B cell (primary cell): ENCODE measurements around the gene LCN1. TPM values are rescaled to one million over a fixed set of nuclear protein-coding genes. Genes with fewer than 3 reads are reported as not detected.

ENCODE experiments used
- ATAC-seq: fragments of 200-7000 bp; cut with Tn5 transposase; one replicate; pipeline ENCODE4 v1.10.0; 2021; ENCODE audit warnings: low read depth, mild to moderate bottlenecking, moderate number of reproducible peaks, moderate library complexity
- CTCF ChIA-PET: fragments of 350-600 bp; sonication (Branson Sonifier 250); formaldehyde crosslinking; loops from one replicate; lab custom pipeline; 2021; ENCODE audit warnings: antibody characterized with exemption, inconsistent platforms; lab: Charles Lee
- POLR2A ChIA-PET: fragments of 350-600 bp; sonication (Branson Sonifier 250); formaldehyde crosslinking; loops from one replicate; lab custom pipeline; 2021; ENCODE audit warnings: antibody characterized with exemption; lab: Charles Lee
- DNase-seq: peaks from one replicate; pipeline ENCODE4 v3.0.0; 2013
- H2AFZ ChIP-seq: 2 replicates; pipeline ENCODE4 v1.6.1; 2012; ENCODE audit warnings: mild to moderate bottlenecking, low read depth, low read length; ENCODE audit not compliant: insufficient read depth, poor library complexity, severe bottlenecking
- H3K27ac ChIP-seq, 2 donors: 1 replicate in 1 of 2; 2 replicates in 1 of 2; pipeline ENCODE4 v1.5.1; 2012 to 2013; ENCODE audit warnings: low read length in 2 of 2, mild to moderate bottlenecking in 2 of 2, moderate library complexity in 1 of 2
- H3K27me3 ChIP-seq, 4 experiments: fragments of 200-600 bp in 1 of 4; sonication (generic) in 1 of 4; replicated peaks in 1 of 4; 1 replicate in 2 of 4; 2 replicates in 2 of 4; pipeline versions ENCODE4 v1.6.1 to v1.7.0; 2013 to 2016; ENCODE audit warnings: low read length in 3 of 4, mild to moderate bottlenecking in 2 of 4, mixed read lengths in 1 of 4, moderate library complexity in 1 of 4; ENCODE audit not compliant: insufficient read depth in 4 of 4, control insufficient read depth in 3 of 4; ENCODE audit errors: control extremely low read depth in 1 of 4
- H3K36me3 ChIP-seq, 2 experiments: replicated peaks in 1 of 2; 1 replicate in 1 of 2; 2 replicates in 1 of 2; pipeline versions ENCODE4 v1.6.1 to v1.7.1; 2013; ENCODE audit warnings: low read length in 1 of 2; ENCODE audit not compliant: insufficient read depth in 2 of 2, control insufficient read depth in 1 of 2; ENCODE audit errors: control extremely low read depth in 1 of 2, extremely low read depth in 1 of 2
- H3K4me1 ChIP-seq, 2 donors: fragments of 200-600 bp in 1 of 2; sonication (generic) in 1 of 2; 1 replicate in 1 of 2; 2 replicates in 1 of 2; pipeline versions ENCODE4 v1.5.1 to v1.6.1; 2013 to 2017; ENCODE audit warnings: low read length in 2 of 2; ENCODE audit not compliant: control insufficient read depth in 2 of 2, insufficient read depth in 2 of 2
- H3K4me2 ChIP-seq: replicated peaks from 2 replicates; pipeline ENCODE3; 2012; ENCODE audit warnings: mild to moderate bottlenecking, low read depth, low read length; ENCODE audit not compliant: poor library complexity, severe bottlenecking
- H3K4me3 ChIP-seq, 5 experiments: fragments of 200-600 bp in 1 of 5; sonication (generic) in 1 of 5; 1 replicate in 3 of 5; 2 replicates in 2 of 5; pipeline versions ENCODE4 v1.5.1 to v1.7.0; 2011 to 2016; ENCODE audit warnings: low read length in 4 of 5, mild to moderate bottlenecking in 4 of 5, low read depth in 2 of 5, control low read depth in 1 of 5, moderate library complexity in 1 of 5; ENCODE audit not compliant: insufficient read depth in 1 of 5; ENCODE audit errors: control extremely low read depth in 1 of 5, extremely low read depth in 1 of 5
- H3K79me2 ChIP-seq: fragments of 200-600 bp; sonication (generic); one replicate; pipeline ENCODE4 v1.6.0; 2016; ENCODE audit warnings: low read length; ENCODE audit not compliant: control insufficient read depth, insufficient read depth
- H3K9ac ChIP-seq: fragments of 200-600 bp; sonication (generic); 2 replicates; pipeline ENCODE4 v1.6.1; 2017; ENCODE audit warnings: mild to moderate bottlenecking, low read length, moderate library complexity
- H3K9me3 ChIP-seq, 3 donors: one replicate each; pipeline versions ENCODE4 v1.6.1 to v1.7.1; 2013; ENCODE audit warnings: low read length in 2 of 3; ENCODE audit not compliant: control insufficient read depth in 2 of 3, insufficient read depth in 1 of 3; ENCODE audit errors: control extremely low read depth in 1 of 3
- H4K20me1 ChIP-seq: 2 replicates; pipeline ENCODE4 v1.6.0; 2012; ENCODE audit warnings: mild to moderate bottlenecking, low read length; ENCODE audit not compliant: insufficient read depth, control insufficient read depth, poor library complexity, severe bottlenecking
- H3K27ac Mint-ChIP-seq: one replicate; pipeline ENCODE4 v1.8.0; 2021; ENCODE audit warnings: mixed read lengths
- H3K27me3 Mint-ChIP-seq: one replicate; pipeline ENCODE4 v1.8.0; 2021; ENCODE audit warnings: mixed read lengths
- H3K4me1 Mint-ChIP-seq: one replicate; pipeline ENCODE4 v1.8.0; 2021; ENCODE audit warnings: mixed read lengths
- H3K4me3 Mint-ChIP-seq: one replicate; pipeline ENCODE4 v1.8.0; 2021; ENCODE audit warnings: mixed read lengths
- H3K9me3 Mint-ChIP-seq: one replicate; pipeline ENCODE4 v1.8.0; 2022; ENCODE audit warnings: mixed read lengths; ENCODE audit not compliant: insufficient read depth
- CTCF ChIP-seq: fragments of 200-600 bp; IDR thresholded peaks from one replicate; pipeline ENCODE4 v1.8.0; 2022; ENCODE audit warnings: antibody characterized with exemption, mild to moderate bottlenecking
- EZH2 ChIP-seq: IDR thresholded peaks from 2 replicates; pipeline ENCODE4 v1.6.1; 2012; ENCODE audit warnings: borderline replicate concordance, low read depth, mild to moderate bottlenecking, moderate library complexity, low read length; ENCODE audit not compliant: insufficient read depth, poor library complexity, severe bottlenecking
- WGBS: methylation state at CpG from one replicate; pipeline ENCODE4 v1.1.5; 2013; ENCODE audit warnings: missing lambda C conversion rate; ENCODE audit not compliant: insufficient coverage; 5-methylcytosine and 5-hydroxymethylcytosine counted together
- intact Hi-C: fragments of 100-400 bp; cut with micrococcal nuclease; formaldehyde crosslinking; loops from one replicate; pipeline ENCODE4 v1.10.0; 2022
- polyA plus RNA-seq: library from polyadenylated mRNA; depleted of rRNA; stranded (reverse); fragments of >200 nt; gene quantifications from 2 replicates; pipeline ENCODE4 v1.2.3, GENCODE V29; 2012
- total RNA-seq, 2 donors: library from RNA; stranded (reverse); fragments of 120-200 nt in 1 of 2; gene quantifications; 1 replicate in 1 of 2; 2 replicates in 1 of 2; pipeline versions ENCODE4 v1.2.3 to v1.2.4, GENCODE V29; 2013 to 2022

LCN1 gene
- total and polyA plus RNA-seq, 2 donors (not counting 1 experiment from before 2014, with no cell fraction given) = not detected

GRCh38 chr9:135530146-135530545 lies 8.9 kb downstream of the LCN1 start:
- peaks cover 25% of the 10 kb centered on the region for H3K27me3 Mint-ChIP-seq
- CTCF ChIA-PET = interaction anchor here (2.7 kb wide), 1 partner anchor 26 kb away, joined by 8 read pairs; no protein-coding TSS in a partner anchor

GRCh38 chr9:135531096-135531495 lies 9.9 kb downstream of the LCN1 start:
- DNase-seq (no peak), ATAC-seq (no peak)
- ChIA-PET POLR2A (no interaction called here), CTCF (interaction anchor here (2.7 kb wide), 1 partner anchor 26 kb away, joined by 8 read pairs; no protein-coding TSS in a partner anchor)
- Histone ChIP-seq H3K4me3 (no peak overlapping the region), H4K20me1 (no peaks in the 10 kb centered on the region), H2AFZ (no peak overlapping the region), H3K9ac (no peak overlapping the region), H3K27me3 (peaks cover 0 to 3% (median 0%) of the 10 kb centered on the region in 4 experiments), H3K27ac (no peak overlapping the region), H3K9me3 (peaks cover 0 to 8% (median 0%) of the 10 kb centered on the region in 3 donors), H3K79me2 (no peaks in the 10 kb centered on the region), H3K4me1 (no peaks in the 10 kb centered on the region), H3K36me3 (no peaks in the 10 kb centered on the region), H3K4me2 (no peak overlapping the region)
- H3K27me3 Mint-ChIP-seq = peaks cover 26% of the 10 kb centered on the region
- H3K4me3 Mint-ChIP-seq = no peak overlapping the region
- no peak overlapping the region for H3K27ac Mint-ChIP-seq
- H3K4me1 Mint-ChIP-seq = no peaks in the 10 kb centered on the region
- intact Hi-C loops = no loop called here
- TF ChIP-seq EZH2 (no peak), CTCF (no peak)
- WGBS = 97% methylated on average over 10 of the region's 10 CpGs
- no peaks in the 10 kb centered on the region for H3K9me3 Mint-ChIP-seq

More at GRCh38 chr9:135530146-135530545, 8.9 kb downstream of the LCN1 start:
- TF ChIP-seq CTCF = no peak
- no peak for TF ChIP-seq EZH2
- WGBS = 80% methylated on average over 4 of the region's 5 CpGs
- POLR2A ChIA-PET = no interaction called here
- peaks cover 0 to 8% (median 0%) of the 10 kb centered on the region in 3 donors for H3K9me3 ChIP-seq
- ATAC-seq (no peak), DNase-seq (no peak)
- H3K4me1 ChIP-seq = no peaks in the 10 kb centered on the region
- peaks cover 0 to 3% (median 0%) of the 10 kb centered on the region in 4 experiments for H3K27me3 ChIP-seq
- no peaks in the 10 kb centered on the region for H3K36me3 ChIP-seq
- Mint-ChIP-seq H3K9me3 (no peaks in the 10 kb centered on the region), H3K27ac (no peak overlapping the region), H3K4me3 (no peak overlapping the region), H3K4me1 (no peaks in the 10 kb centered on the region)
- no peak overlapping the region for H2AFZ ChIP-seq
- no peak overlapping the region for H3K4me3 ChIP-seq
- intact Hi-C loops = no loop called here
- H3K4me2 ChIP-seq = no peak overlapping the region
- H3K27ac ChIP-seq = no peak overlapping the region
- no peaks in the 10 kb centered on the region for H4K20me1 ChIP-seq
- H3K79me2 ChIP-seq = no peaks in the 10 kb centered on the region
- H3K9ac ChIP-seq = no peak overlapping the region
